Progenitor cell of endocrine pancreas (in vitro differentiated cells): Measurements from ENCODE around the gene FKBP2. TPM values are rescaled to one million over a fixed set of nuclear protein-coding genes. Genes with fewer than 3 reads are reported as not detected.

Experiments used
- DNase-seq: peaks from one replicate; pipeline ENCODE4 v3.0.0; 2021; ENCODE audit warnings: low spot score; ENCODE audit not compliant: unreplicated experiment
- H3K27ac Mint-ChIP-seq: 2 replicates; pipeline ENCODE4 v1.8.0; 2021; ENCODE audit warnings: mild to moderate bottlenecking, moderate library complexity, mixed read lengths
- H3K27me3 Mint-ChIP-seq: 2 replicates; pipeline ENCODE4 v1.8.0; 2021; ENCODE audit warnings: mixed read lengths
- H3K36me3 Mint-ChIP-seq: 2 replicates; pipeline ENCODE4 v1.8.0; 2022; ENCODE audit warnings: mixed read lengths; ENCODE audit not compliant: insufficient read depth
- H3K4me1 Mint-ChIP-seq: 2 replicates; pipeline ENCODE4 v1.8.0; 2021; ENCODE audit warnings: low read depth, mixed read lengths
- H3K4me3 Mint-ChIP-seq: 2 replicates; pipeline ENCODE4 v1.8.0; 2021; ENCODE audit warnings: low read depth, mild to moderate bottlenecking, moderate library complexity, mixed read lengths
- H3K9me3 Mint-ChIP-seq: 2 replicates; pipeline ENCODE4 v1.8.0; 2021; ENCODE audit warnings: low read depth, mixed read lengths
- total RNA-seq: library from RNA; stranded (reverse); gene quantifications from 2 replicates; pipeline ENCODE4 v1.2.1, GENCODE V29; 2021
- TF ChIP-seq, protein P1 (sequence below): fragments of 200-600 bp; sonication (generic); IDR thresholded peaks from one replicate; pipeline ENCODE4 v1.5.0; 2021; ENCODE audit warnings: antibody characterized with exemption, mild to moderate bottlenecking; ENCODE audit not compliant: unreplicated experiment

The FKBP2 gene
- total RNA-seq, 1 donor from 2014 or later, result 57.7 TPM

DNA sequence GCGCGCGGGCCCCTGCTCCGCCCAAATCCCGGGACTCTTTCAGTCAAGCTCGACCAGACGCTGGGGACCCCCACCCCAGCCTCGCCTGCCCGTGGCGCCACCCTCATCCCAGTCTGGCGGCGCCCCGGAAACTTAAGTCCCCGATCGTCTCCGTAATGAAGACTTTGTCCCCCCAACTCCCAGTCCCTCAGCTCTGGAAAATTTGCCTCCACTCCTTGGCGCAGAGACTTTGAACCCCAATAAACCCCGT, 10.8 kb downstream of the FKBP2 start:
- Mint-ChIP-seq H3K27me3 (peaks cover 3% of the 10 kb centered on the region), H3K9me3 (no peaks in the 10 kb centered on the region), H3K4me1 (peaks cover 11% of the 10 kb centered on the region), H3K36me3 (no peaks in the 10 kb centered on the region), H3K4me3 (peak overlapping the region; percentile 82), H3K27ac (no peak overlapping the region)
- TF ChIP-seq, protein P1, sequence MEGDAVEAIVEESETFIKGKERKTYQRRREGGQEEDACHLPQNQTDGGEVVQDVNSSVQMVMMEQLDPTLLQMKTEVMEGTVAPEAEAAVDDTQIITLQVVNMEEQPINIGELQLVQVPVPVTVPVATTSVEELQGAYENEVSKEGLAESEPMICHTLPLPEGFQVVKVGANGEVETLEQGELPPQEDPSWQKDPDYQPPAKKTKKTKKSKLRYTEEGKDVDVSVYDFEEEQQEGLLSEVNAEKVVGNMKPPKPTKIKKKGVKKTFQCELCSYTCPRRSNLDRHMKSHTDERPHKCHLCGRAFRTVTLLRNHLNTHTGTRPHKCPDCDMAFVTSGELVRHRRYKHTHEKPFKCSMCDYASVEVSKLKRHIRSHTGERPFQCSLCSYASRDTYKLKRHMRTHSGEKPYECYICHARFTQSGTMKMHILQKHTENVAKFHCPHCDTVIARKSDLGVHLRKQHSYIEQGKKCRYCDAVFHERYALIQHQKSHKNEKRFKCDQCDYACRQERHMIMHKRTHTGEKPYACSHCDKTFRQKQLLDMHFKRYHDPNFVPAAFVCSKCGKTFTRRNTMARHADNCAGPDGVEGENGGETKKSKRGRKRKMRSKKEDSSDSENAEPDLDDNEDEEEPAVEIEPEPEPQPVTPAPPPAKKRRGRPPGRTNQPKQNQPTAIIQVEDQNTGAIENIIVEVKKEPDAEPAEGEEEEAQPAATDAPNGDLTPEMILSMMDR, result no peak
- no peak for DNase-seq

DNA sequence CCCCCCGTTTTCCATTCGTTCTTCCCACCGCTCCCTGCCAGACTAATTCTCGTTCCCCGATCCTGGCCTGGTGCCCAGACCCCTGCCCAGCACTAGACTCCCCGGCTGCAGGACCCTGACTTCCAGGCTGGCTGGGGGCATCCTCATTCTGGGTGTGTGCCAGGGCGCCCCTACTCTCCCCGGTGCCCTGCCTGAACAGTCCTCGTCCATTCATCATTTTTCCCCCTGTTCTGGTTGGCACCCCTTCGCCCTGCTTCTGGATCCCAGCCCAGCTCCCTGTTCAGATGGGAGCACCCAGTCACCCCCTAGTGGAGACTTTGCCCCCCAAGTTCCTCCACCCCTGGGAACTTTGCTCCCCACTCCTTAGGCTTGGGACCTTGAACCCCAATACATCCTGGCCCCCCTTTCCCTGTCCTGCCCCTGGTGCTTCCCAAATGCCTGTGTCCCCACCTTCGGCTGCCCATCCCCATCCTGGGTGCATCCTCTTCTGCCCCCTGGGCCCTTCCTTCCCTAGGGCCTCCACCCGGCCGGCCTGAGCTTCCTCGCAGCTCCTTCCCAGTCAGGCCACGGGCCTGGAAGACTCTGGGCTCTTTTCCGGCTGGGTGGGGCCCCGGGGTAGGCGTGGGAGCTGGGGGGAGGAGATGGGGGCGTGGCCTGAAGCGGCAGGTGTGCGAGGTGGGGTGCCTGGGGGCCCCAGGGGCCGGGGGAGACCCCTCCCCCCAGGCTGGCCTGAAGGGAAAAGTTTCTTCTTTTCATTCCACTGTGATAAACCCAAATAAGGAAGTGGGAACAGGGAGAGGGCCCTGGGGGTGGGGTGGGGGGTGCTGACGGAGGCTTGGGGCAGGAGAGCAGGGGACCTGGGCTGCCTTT, 11.3 kb downstream of the FKBP2 start:
- Mint-ChIP-seq H3K9me3 (no peaks in the 10 kb centered on the region), H3K36me3 (no peaks in the 10 kb centered on the region), H3K27ac (no peak overlapping the region), H3K4me3 (peak overlapping the region; percentile 82), H3K4me1 (peaks cover 11% of the 10 kb centered on the region), H3K27me3 (peaks cover 3% of the 10 kb centered on the region)
- TF ChIP-seq, protein P1, result peak; percentile 24
- DNase-seq, result no peak

DNA sequence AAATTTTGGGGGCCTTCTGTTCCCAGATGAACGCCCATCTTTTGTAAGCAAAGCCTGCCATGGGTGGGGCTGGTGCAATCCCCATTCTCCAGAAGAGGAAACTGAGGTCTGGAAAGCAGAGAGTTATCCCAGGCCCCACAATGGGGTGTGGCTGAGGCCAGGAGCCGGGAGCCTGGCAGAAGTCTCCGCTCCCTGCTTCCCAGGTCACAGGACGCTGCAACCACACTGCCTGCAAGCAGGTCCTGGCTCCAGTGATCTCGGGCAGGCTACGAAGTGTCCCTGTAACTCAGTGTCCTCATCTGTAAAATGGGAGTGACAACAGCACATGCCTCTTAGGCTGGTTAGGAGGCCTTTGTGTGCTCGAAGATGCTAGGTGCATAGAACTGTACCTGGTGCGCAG, 12.1 kb downstream of the FKBP2 start:
- H3K4me3 Mint-ChIP-seq, result peak overlapping the region; percentile 31
- H3K9me3 Mint-ChIP-seq, result no peaks in the 10 kb centered on the region
- peaks cover 1% of the 10 kb centered on the region for H3K36me3 Mint-ChIP-seq
- H3K4me1 Mint-ChIP-seq, result peaks cover 7% of the 10 kb centered on the region
- peaks cover 3% of the 10 kb centered on the region for H3K27me3 Mint-ChIP-seq
- no peak for DNase-seq
- H3K27ac Mint-ChIP-seq, result no peak overlapping the region
- TF ChIP-seq, protein P1, result no peak

DNA sequence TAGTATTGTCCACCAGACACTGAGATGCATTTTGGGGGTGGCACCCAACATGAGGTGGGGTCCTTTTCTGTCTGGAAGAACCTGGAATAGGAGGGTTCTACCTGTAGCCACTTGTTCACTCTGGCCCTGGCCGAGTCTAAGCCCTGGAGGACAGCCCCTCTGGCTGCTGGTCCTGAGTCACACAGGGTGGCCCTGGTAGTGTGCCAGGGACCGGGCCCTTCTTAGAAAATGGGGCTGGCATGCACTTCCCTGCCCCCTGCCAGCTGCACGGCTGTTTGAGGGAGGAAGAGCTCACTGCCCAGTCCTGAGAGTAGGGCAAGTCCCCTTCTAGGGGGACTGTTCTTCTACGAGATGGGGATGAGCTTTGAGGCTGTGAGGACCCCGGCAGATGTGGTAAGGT, 12.6 kb downstream of the FKBP2 start:
- Mint-ChIP-seq H3K4me1 (peaks cover 7% of the 10 kb centered on the region), H3K9me3 (no peaks in the 10 kb centered on the region), H3K36me3 (peaks cover 1% of the 10 kb centered on the region), H3K27ac (peak overlapping the region; percentile 59), H3K27me3 (peaks cover 3% of the 10 kb centered on the region), H3K4me3 (peak overlapping the region; percentile 31)
- TF ChIP-seq, protein P1, result no peak
- no peak for DNase-seq

DNA sequence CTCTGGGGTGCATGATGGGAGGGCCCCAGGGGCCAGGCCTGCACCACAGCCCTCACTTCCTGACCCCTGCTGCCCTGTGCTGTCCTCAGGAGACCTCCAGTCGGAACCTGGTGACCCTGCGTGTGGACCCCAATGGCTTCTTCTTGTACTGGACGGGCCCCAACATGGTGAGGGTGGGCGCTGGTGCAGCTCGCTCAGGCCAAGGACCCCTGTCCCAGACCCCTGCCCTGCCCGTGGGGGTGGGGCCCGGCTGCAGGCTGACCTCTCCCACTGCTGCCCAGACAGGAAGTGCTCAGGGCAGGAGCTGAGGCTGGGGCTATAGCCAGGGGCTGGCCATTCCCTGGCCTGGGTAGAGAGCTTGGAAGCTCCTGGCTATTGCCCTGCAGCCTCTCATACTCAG, 13.4 kb downstream of the FKBP2 start:
- peaks cover 7% of the 10 kb centered on the region for H3K4me1 Mint-ChIP-seq
- H3K27ac Mint-ChIP-seq, result no peak overlapping the region
- TF ChIP-seq, protein P1, result no peak
- H3K36me3 Mint-ChIP-seq, result peaks cover 2% of the 10 kb centered on the region
- no peak for DNase-seq
- H3K4me3 Mint-ChIP-seq, result no peak overlapping the region
- H3K9me3 Mint-ChIP-seq, result no peaks in the 10 kb centered on the region
- peaks cover 3% of the 10 kb centered on the region for H3K27me3 Mint-ChIP-seq
